Measurements from ENCODE around the gene ARSA. TPM values are rescaled to one million over a fixed set of nuclear protein-coding genes. Genes with fewer than 3 reads are reported as not detected.
A peak's percentile ranks its signal among the peaks of the same experiment; 100 is the strongest.

The ARSA gene
- total and polyA plus RNA-seq, 2 of the 13 experiments (the other 11 are each of a cell fraction or from before 2014, with no cell fraction given), result 9.0 to 11.5 TPM

DNA sequence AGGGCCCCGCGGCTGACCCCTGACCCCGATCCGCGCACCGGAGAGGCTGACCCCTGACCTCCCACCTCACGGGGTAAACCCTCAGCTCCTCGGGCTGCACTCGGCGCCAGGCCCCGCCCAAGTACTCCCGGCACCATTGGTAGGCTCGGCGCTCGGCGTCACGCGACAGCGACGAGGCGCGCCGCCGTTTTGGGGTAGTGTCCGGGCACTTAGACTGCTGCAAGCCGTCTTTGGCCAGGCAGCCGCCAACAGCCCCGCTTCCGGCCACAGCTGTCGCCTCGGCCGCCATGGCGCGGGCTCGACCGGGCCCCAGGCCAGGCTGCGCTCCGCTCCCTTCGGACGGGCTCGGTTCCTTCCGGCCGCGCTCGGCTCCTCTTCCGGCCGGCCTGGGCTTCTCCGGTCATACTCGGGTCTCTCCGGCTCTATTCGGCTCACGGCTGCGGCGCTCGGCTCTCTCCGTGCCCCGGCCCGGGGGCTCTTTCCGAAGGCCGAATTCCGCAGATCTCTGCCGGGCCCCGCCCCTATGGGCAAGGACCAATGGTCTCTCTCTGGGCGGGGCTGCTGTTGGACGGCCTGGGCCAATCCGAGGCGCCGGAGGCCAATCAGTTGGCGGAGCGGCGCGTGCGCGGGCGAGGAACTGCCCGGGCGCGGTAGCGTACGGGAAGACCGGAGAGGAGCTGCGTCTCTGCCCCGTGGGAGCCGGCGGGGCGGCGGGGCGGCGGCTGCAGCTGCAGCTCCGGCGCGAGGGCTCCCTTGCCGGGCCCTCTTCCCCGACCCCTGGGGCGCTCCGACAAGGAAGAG lies 45.3 kb downstream of the ARSA start, which contains the start of gene CHKB (continued):
- TF ChIP-seq SP1 (IDR thresholded peaks at IDR 0.05), result no peak
- TF ChIP-seq SP1 (CRISPR knock-in tag; IDR thresholded peaks at IDR 0.05), result peak; percentile 83
- no peak for TF ChIP-seq ZFYVE20 (CRISPR knock-in tag; IDR thresholded peaks at IDR 0.05; ENCODE audit: borderline replicate concordance, low read depth)
- no peak; the same call in 1 of the 2 replicates for TF ChIP-seq FOXA3 (CRISPR knock-in tag; IDR thresholded peaks at IDR 0.05)
- no peak for TF ChIP-seq EEA1 (CRISPR knock-in tag; IDR thresholded peaks at IDR 0.05; ENCODE audit: borderline replicate concordance)
- 0 out of 2 replicates have a peak, but pooled peaks have one; percentile 3 for TF ChIP-seq ZNF678 (CRISPR knock-in tag; IDR thresholded peaks at IDR 0.05)
- no peak for TF ChIP-seq MIER3 (CRISPR knock-in tag; IDR thresholded peaks at IDR 0.05; ENCODE audit: borderline replicate concordance)
- TF ChIP-seq, protein P1, sequence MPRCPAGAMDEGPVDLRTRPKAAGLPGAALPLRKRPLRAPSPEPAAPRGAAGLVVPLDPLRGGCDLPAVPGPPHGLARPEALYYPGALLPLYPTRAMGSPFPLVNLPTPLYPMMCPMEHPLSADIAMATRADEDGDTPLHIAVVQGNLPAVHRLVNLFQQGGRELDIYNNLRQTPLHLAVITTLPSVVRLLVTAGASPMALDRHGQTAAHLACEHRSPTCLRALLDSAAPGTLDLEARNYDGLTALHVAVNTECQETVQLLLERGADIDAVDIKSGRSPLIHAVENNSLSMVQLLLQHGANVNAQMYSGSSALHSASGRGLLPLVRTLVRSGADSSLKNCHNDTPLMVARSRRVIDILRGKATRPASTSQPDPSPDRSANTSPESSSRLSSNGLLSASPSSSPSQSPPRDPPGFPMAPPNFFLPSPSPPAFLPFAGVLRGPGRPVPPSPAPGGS (CRISPR knock-in tag; IDR thresholded peaks at IDR 0.05), result peak; percentile 71; the same call in 1 of the 2 replicates
- peak; percentile 43 for TF ChIP-seq RARA (CRISPR knock-in tag; IDR thresholded peaks at IDR 0.05)
- TF ChIP-seq ZSCAN25 (CRISPR knock-in tag; IDR thresholded peaks at IDR 0.05), result peak; percentile 60; the same call in 1 of the 2 replicates
- TF ChIP-seq ZBTB8A (CRISPR knock-in tag; IDR thresholded peaks at IDR 0.05; ENCODE audit: borderline replicate concordance, low read depth), result no peak
- TF ChIP-seq ZFP82 (CRISPR knock-in tag; IDR thresholded peaks at IDR 0.05; ENCODE audit: borderline replicate concordance), result no peak; the same call in 1 of the 2 replicates
- TF ChIP-seq CHCHD3 (CRISPR knock-in tag; IDR thresholded peaks at IDR 0.05), result no peak
- TF ChIP-seq AKAP8 (CRISPR knock-in tag; IDR thresholded peaks at IDR 0.05), result no peak
- peak; percentile 31; the same call in 1 of the 2 replicates for TF ChIP-seq ZNF160 (CRISPR knock-in tag; IDR thresholded peaks at IDR 0.05)
- TF ChIP-seq FOXM1 (CRISPR knock-in tag; IDR thresholded peaks at IDR 0.05), result no peak
- TF ChIP-seq, protein P2, sequence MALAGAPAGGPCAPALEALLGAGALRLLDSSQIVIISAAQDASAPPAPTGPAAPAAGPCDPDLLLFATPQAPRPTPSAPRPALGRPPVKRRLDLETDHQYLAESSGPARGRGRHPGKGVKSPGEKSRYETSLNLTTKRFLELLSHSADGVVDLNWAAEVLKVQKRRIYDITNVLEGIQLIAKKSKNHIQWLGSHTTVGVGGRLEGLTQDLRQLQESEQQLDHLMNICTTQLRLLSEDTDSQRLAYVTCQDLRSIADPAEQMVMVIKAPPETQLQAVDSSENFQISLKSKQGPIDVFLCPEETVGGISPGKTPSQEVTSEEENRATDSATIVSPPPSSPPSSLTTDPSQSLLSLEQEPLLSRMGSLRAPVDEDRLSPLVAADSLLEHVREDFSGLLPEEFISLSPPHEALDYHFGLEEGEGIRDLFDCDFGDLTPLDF (CRISPR knock-in tag; IDR thresholded peaks at IDR 0.05), result peak; percentile 56; the same call in 1 of the 2 replicates
- TF ChIP-seq ZNF263 (CRISPR knock-in tag; IDR thresholded peaks at IDR 0.05), result no peak; the same call in 1 of the 2 replicates
- no peak for TF ChIP-seq XBP1 (CRISPR knock-in tag; IDR thresholded peaks at IDR 0.05)
- TF ChIP-seq ZBTB7B (CRISPR knock-in tag; IDR thresholded peaks at IDR 0.05), result no peak
- TF ChIP-seq ZNF296 (CRISPR knock-in tag; conservative IDR thresholded peaks at IDR 0.05), result no peak
- TF ChIP-seq MIXL1 (CRISPR knock-in tag; IDR thresholded peaks at IDR 0.05), result no peak
- peak; percentile 72; the same call in 1 of the 2 replicates for TF ChIP-seq ZSCAN20 (CRISPR knock-in tag; IDR thresholded peaks at IDR 0.05; ENCODE audit: borderline replicate concordance)
- TF ChIP-seq MZF1 (CRISPR knock-in tag; IDR thresholded peaks at IDR 0.05; ENCODE audit: borderline replicate concordance), result no peak
- TF ChIP-seq ZMAT3 (CRISPR knock-in tag; conservative IDR thresholded peaks at IDR 0.05), result peak; percentile 76
- TF ChIP-seq NPAS2 (CRISPR knock-in tag; IDR thresholded peaks at IDR 0.05; ENCODE audit: borderline replicate concordance), result no peak
- TF ChIP-seq ZNF549 (CRISPR knock-in tag; IDR thresholded peaks at IDR 0.05), result no peak
- TF ChIP-seq ZNF772 (CRISPR knock-in tag; IDR thresholded peaks at IDR 0.05), result peak; percentile 16; the same call in 1 of the 2 replicates
- TF ChIP-seq PRMT3 (CRISPR knock-in tag; IDR thresholded peaks at IDR 0.05; ENCODE audit: borderline replicate concordance, low read depth), result no peak; the same call in 1 of the 2 replicates
- TF ChIP-seq TRIM24 (CRISPR knock-in tag; IDR thresholded peaks at IDR 0.05), result no peak
- no peak for TF ChIP-seq ZNF282 (IDR thresholded peaks at IDR 0.05; ENCODE audit: partially characterized antibody)
- peak; percentile 67; the same call in 1 of the 2 replicates for TF ChIP-seq NR2F2 (IDR thresholded peaks at IDR 0.05; ENCODE audit: borderline replicate concordance, low read depth)

Measured in HepG2 (cell line).